AG04449 (cell line): ENCODE data around the gene TBX18.

Source experiments
- CTCF ChIA-PET: fragments of 350-600 bp; formaldehyde crosslinking; extraction: SDS; loops from one replicate; lab custom pipeline; 2021; ENCODE audit warnings: antibody characterized with exemption; lab: Yijun Ruan, JAX
- POLR2A ChIA-PET: fragments of 400-600, 350-600 bp; formaldehyde crosslinking; extraction: SDS; loops from one replicate; lab custom pipeline; 2020; ENCODE audit warnings: antibody characterized with exemption, inconsistent platforms; lab: Yijun Ruan, JAX
- DNase-seq: peaks from one replicate; pipeline ENCODE4 v3.0.0-alpha.2; 2010; ENCODE audit warnings: low read depth, low spot score
- H3K4me3 ChIP-seq: 2 replicates; pipeline ENCODE4 v1.5.1; 2011; ENCODE audit warnings: low read depth, mild to moderate bottlenecking, control low read depth, low read length
- TF ChIP-seq, protein P1 (sequence below): IDR thresholded peaks from one replicate; pipeline ENCODE4 v1.5.1; 2011; ENCODE audit warnings: mild to moderate bottlenecking, moderate library complexity, low read length, control low read depth, inconsistent platforms; ENCODE audit not compliant: insufficient read depth; ENCODE audit errors: missing control alignments

TBX18 gene

DNA sequence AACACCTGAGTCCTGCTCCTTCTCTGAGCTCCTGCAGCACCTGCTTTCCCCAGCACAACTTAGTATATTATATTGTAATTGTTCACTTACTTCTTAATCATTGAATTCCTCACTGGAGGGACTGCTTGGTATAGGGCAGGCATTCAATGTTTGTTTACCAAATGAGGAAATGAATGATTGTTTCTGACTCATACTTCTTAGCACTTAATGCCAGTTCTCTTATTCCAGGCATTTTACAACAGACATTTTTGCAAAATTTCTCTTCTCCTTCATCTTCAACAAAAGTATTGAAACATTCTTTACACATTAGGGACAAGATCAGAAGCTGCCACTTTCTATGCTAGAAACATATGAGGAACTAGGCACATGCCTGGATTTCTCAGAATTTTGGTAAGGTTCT lies 119.4 kb downstream of the TBX18 start:
- POLR2A ChIA-PET = no interaction called here
- no peak overlapping the region for H3K4me3 ChIP-seq
- TF ChIP-seq, protein P1, sequence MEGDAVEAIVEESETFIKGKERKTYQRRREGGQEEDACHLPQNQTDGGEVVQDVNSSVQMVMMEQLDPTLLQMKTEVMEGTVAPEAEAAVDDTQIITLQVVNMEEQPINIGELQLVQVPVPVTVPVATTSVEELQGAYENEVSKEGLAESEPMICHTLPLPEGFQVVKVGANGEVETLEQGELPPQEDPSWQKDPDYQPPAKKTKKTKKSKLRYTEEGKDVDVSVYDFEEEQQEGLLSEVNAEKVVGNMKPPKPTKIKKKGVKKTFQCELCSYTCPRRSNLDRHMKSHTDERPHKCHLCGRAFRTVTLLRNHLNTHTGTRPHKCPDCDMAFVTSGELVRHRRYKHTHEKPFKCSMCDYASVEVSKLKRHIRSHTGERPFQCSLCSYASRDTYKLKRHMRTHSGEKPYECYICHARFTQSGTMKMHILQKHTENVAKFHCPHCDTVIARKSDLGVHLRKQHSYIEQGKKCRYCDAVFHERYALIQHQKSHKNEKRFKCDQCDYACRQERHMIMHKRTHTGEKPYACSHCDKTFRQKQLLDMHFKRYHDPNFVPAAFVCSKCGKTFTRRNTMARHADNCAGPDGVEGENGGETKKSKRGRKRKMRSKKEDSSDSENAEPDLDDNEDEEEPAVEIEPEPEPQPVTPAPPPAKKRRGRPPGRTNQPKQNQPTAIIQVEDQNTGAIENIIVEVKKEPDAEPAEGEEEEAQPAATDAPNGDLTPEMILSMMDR = no peak
- DNase-seq = no peak
- CTCF ChIA-PET = interaction anchor here (1.3 to 2.0 kb wide), 3 partner anchors 20 to 217 kb away, joined by 3 to 4 read pairs (median 4); no protein-coding TSS in a partner anchor

DNA sequence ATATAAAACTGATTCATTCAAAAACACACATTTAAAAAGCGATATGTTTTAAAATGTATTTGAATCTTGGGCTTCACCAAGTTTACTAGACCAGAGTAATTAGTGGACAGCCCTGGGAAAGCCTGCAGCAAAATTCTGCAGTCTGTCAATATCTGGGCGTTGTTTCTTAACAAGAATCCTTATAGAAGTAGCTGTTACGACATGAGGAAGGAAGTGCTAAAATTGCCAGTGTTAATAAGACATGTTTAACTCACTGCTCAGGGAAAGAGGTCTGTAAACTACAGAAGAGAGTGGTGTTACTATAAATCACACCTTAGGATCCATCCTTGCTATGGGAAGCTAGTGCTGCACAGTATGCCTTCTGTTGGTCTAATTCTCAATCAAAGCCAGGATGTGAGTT lies 120.6 kb downstream of the TBX18 start:
- TF ChIP-seq, protein P1 = no peak
- H3K4me3 ChIP-seq = no peak overlapping the region
- no peak for DNase-seq
- CTCF ChIA-PET = interaction anchor here (2.0 kb wide), 1 partner anchor 85 kb away, joined by 4 read pairs; no protein-coding TSS in a partner anchor
- POLR2A ChIA-PET = no interaction called here

DNA sequence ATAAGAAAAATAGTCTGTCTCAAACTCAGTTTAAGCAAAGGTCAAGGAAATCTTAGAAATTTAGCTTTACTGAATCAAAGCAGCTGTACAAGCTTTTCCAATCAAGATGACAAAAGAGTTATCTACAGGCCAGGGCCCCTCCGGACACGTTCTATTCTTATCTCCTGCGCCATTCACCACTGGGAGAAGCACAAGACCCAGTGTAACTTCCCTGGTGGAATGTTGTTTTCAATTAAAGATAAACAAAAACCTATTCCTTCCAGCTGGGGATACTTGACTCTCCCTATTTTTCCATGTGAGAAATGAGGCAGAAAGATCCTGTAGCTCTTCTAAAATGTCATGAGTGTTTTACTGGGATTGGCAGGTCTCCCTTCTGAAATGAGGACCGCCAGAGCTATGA lies 123.3 kb downstream of the TBX18 start:
- H3K4me3 ChIP-seq = no peak overlapping the region
- ChIA-PET POLR2A (no interaction called here), CTCF (no interaction called here)
- DNase-seq = no peak
- TF ChIP-seq, protein P1 = no peak

DNA sequence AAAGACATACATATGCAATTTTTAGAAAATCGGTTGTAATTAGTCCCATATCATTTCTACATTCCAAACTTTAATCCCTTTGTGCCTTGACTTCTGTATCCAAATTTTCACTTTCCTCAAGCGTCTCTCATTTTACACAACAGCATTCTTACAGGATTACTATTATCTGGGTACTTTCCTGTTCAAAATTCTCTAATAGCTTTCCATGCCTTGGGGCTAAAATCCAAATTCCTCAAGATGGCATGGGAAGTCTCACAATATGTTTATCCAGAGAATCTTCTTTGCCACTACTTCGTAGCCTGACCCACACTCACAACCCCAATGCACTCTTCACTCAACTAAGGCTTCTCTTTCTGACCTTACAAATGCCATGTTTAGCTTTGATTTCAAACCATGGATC lies 125.0 kb downstream of the TBX18 start:
- CTCF ChIA-PET = interaction anchor here (1.1 kb wide), 1 partner anchor 123 kb away, joined by 3 read pairs; no protein-coding TSS in a partner anchor
- TF ChIP-seq, protein P1 = no peak
- no peak overlapping the region for H3K4me3 ChIP-seq
- no peak for DNase-seq
- POLR2A ChIA-PET = no interaction called here

DNA sequence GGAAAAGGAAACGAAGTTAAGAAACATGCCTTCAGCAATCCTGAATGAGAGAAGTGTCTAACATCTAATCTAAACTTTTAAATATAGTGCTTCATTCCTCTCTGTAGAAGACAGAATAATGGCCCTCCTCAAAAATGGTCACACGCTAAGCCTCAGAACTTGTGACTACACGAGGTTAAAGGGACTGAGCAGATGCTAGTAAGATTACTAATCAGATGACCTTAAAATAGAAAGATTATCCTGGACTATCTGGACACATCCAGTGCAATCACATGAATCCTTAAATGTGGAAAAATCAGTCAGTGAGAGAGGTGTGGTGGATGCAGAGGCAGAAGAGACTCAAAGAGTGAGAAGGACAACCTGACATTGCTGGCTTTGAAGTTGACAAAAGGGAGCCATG lies 126.1 kb downstream of the TBX18 start:
- ChIA-PET POLR2A (no interaction called here), CTCF (no interaction called here)
- TF ChIP-seq, protein P1 = no peak
- no peak overlapping the region for H3K4me3 ChIP-seq
- DNase-seq = no peak
